DMS153 (cell line): Measurements from ENCODE around the gene OR2F1.
"Not testable (repeated sequence)": the region's sequence is repeated elsewhere in the genome, so short reads cannot be mapped to it uniquely, and the experiment has no call there.

Source experiments
- DNase-seq: peaks from one replicate; lab custom pipeline; 2025; lab: John Stamatoyannopoulos, UW

The OR2F1 gene

GRCh38 chr7:144009361-144009760, 54.7 kb downstream of the OR2F1 start:
- no peak for DNase-seq

GRCh38 chr7:144010061-144010460, 55.4 kb downstream of the OR2F1 start:
- DNase-seq = not testable (repeated sequence)

- DNase-seq = not testable (repeated sequence)
Measured at GRCh38 chr7:144010821-144011220, 56.2 kb downstream of the OR2F1 start.

GRCh38 chr7:144011458-144012230, 57.0 kb downstream of the OR2F1 start:
- DNase-seq = no peak
